T follicular helper cell (primary cell): ENCODE measurements around the gene PAPPA2.
"Not testable (repeated sequence)": the region's sequence is repeated elsewhere in the genome, so short reads cannot be mapped to it uniquely, and the experiment has no call there.

Source experiments
- DNase-seq: peaks from one replicate; pipeline ENCODE4 v3.0.0-alpha.2; 2020; ENCODE audit warnings: low read depth

Gene PAPPA2

GRCh38 chr1:176603696-176604095 is 140.7 kb downstream of the PAPPA2 start:
- DNase-seq = no peak

GRCh38 chr1:176604461-176604860 is 141.5 kb downstream of the PAPPA2 start:
- DNase-seq = no peak

- no peak for DNase-seq
Observed at GRCh38 chr1:176605176-176605575, 142.2 kb downstream of the PAPPA2 start.

GRCh38 chr1:176609556-176610408 is 146.8 kb downstream of the PAPPA2 start:
- DNase-seq = no peak

GRCh38 chr1:176612791-176613190 is 149.8 kb downstream of the PAPPA2 start:
- DNase-seq = no peak

- no peak for DNase-seq
Observed at GRCh38 chr1:176617881-176618280, 154.9 kb downstream of the PAPPA2 start.

GRCh38 chr1:176619261-176619660 is 156.3 kb downstream of the PAPPA2 start:
- no peak for DNase-seq

GRCh38 chr1:176625365-176625764 is 162.4 kb downstream of the PAPPA2 start:
- DNase-seq = no peak

GRCh38 chr1:176626572-176627061 is 163.6 kb downstream of the PAPPA2 start:
- no peak for DNase-seq

GRCh38 chr1:176628775-176629174 is 165.8 kb downstream of the PAPPA2 start:
- no peak for DNase-seq

GRCh38 chr1:176634733-176635132 is 171.8 kb downstream of the PAPPA2 start:
- not testable (repeated sequence) for DNase-seq

GRCh38 chr1:176638713-176639526 is 175.9 kb downstream of the PAPPA2 start:
- DNase-seq = no peak

GRCh38 chr1:176643536-176643935 is 180.6 kb downstream of the PAPPA2 start:
- DNase-seq = no peak

GRCh38 chr1:176648556-176648955 is 185.6 kb downstream of the PAPPA2 start:
- DNase-seq = no peak

- DNase-seq = no peak
Observed at GRCh38 chr1:176656257-176656995, 193.5 kb downstream of the PAPPA2 start.

GRCh38 chr1:176669782-176670181 is 206.8 kb downstream of the PAPPA2 start:
- DNase-seq = no peak

- no peak for DNase-seq
Observed at GRCh38 chr1:176670853-176671252, 207.9 kb downstream of the PAPPA2 start.

GRCh38 chr1:176682830-176683535 is 220.0 kb downstream of the PAPPA2 start:
- no peak for DNase-seq

- no peak for DNase-seq
Observed at GRCh38 chr1:176691251-176692228, 228.6 kb downstream of the PAPPA2 start.

- DNase-seq = no peak
Observed at GRCh38 chr1:176692431-176692830, 229.5 kb downstream of the PAPPA2 start.
